ENCODE results near the gene NTN5. TPM values are rescaled to one million over a fixed set of nuclear protein-coding genes. Genes with fewer than 3 reads are reported as not detected.

NTN5 gene
- total and polyA plus RNA-seq, 10 of the 15 experiments (the other 5 are each of a cell fraction or from before 2014, with no cell fraction given) = 0.07 to 0.22 TPM; not detected in 8

DNA sequence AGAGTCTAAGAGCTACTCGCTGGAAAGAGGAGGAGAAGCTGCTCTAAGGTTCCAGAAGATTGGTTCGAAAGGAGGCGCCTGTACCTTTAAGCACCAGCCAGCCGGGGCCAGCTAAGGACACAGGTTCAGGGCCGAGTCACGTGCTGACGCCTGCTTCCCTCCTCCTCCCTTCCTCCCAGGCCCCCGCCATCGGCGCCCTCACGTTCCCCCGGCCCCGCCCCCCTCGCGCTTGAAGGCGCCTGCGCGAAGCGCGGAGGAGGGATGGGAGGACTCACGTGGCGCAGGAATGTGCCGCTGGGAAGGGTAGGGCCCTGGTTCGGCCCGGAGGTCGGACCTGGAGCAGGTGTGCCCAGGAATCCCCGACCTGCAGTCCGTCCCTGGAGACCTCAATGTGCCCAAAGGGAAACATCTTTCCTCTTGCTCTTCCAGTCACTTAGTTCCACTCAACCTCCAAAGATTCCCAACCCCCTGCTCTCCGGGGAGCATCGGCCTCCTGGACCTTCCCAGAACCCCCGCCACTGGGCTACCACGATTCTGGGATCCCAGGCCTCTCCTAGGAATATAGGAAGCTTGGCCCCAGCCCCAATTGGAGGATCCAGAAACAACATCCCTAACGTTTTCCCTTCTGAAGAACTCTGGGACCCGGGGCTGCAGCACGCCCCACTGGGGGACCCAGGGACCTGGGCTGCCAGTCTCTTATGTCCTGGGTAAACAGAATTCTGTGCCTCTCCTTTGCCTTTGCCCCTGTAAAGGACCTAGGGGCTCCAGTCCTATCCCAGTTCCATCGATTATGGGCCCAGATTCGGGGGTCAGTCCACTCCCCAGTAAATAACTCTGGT is 38.2 kb downstream of the NTN5 start (continued):
- TF ChIP-seq, protein P1, sequence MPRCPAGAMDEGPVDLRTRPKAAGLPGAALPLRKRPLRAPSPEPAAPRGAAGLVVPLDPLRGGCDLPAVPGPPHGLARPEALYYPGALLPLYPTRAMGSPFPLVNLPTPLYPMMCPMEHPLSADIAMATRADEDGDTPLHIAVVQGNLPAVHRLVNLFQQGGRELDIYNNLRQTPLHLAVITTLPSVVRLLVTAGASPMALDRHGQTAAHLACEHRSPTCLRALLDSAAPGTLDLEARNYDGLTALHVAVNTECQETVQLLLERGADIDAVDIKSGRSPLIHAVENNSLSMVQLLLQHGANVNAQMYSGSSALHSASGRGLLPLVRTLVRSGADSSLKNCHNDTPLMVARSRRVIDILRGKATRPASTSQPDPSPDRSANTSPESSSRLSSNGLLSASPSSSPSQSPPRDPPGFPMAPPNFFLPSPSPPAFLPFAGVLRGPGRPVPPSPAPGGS (IDR thresholded peaks at IDR 0.05; ENCODE audit: borderline replicate concordance, insufficient read depth, low read depth, low read length, poor library complexity, severe bottlenecking) = peak; percentile 26
- TF ChIP-seq DPF2 (IDR thresholded peaks at IDR 0.05) (peak; percentile 45; the same call in 1 of the 2 replicates), ETV6 (conservative IDR thresholded peaks at IDR 0.05 in 1 of 2, IDR thresholded peaks at IDR 0.05 in 1 of 2; ENCODE audit: borderline replicate concordance in 1 of 2, low read depth in 1 of 2) (no peak), HDGF (IDR thresholded peaks at IDR 0.05) (peak; percentile 72; the same call in 1 of the 2 replicates), NR2F1 (conservative IDR thresholded peaks at IDR 0.05) (peak; percentile 71), PML (IDR thresholded peaks at IDR 0.05; ENCODE audit: low read length) (no peak; the same call in 1 of the 2 replicates), TCF12 (IDR thresholded peaks at IDR 0.05; ENCODE audit: low read depth, low read length) (0 out of 2 replicates have a peak, but pooled peaks have one; percentile 20), IKZF2 (IDR thresholded peaks at IDR 0.05) (peak; percentile 71 to 88), CREM (IDR thresholded peaks at IDR 0.05; ENCODE audit: low read depth) (no peak), BHLHE40 (IDR thresholded peaks at IDR 0.05; ENCODE audit: borderline replicate concordance in 1 of 2, low read depth in 2 of 2, low read length in 1 of 2) (peak; percentile 99), SPI1 (IDR thresholded peaks at IDR 0.05; ENCODE audit: borderline replicate concordance, insufficient read depth, low read depth, low read length) (no peak), HCFC1 (IDR thresholded peaks at IDR 0.05; ENCODE audit: low read length) (peak; percentile 28), RUNX3 (IDR thresholded peaks at IDR 0.05; ENCODE audit: low read length) (no peak)
- TF ChIP-seq, protein P2, sequence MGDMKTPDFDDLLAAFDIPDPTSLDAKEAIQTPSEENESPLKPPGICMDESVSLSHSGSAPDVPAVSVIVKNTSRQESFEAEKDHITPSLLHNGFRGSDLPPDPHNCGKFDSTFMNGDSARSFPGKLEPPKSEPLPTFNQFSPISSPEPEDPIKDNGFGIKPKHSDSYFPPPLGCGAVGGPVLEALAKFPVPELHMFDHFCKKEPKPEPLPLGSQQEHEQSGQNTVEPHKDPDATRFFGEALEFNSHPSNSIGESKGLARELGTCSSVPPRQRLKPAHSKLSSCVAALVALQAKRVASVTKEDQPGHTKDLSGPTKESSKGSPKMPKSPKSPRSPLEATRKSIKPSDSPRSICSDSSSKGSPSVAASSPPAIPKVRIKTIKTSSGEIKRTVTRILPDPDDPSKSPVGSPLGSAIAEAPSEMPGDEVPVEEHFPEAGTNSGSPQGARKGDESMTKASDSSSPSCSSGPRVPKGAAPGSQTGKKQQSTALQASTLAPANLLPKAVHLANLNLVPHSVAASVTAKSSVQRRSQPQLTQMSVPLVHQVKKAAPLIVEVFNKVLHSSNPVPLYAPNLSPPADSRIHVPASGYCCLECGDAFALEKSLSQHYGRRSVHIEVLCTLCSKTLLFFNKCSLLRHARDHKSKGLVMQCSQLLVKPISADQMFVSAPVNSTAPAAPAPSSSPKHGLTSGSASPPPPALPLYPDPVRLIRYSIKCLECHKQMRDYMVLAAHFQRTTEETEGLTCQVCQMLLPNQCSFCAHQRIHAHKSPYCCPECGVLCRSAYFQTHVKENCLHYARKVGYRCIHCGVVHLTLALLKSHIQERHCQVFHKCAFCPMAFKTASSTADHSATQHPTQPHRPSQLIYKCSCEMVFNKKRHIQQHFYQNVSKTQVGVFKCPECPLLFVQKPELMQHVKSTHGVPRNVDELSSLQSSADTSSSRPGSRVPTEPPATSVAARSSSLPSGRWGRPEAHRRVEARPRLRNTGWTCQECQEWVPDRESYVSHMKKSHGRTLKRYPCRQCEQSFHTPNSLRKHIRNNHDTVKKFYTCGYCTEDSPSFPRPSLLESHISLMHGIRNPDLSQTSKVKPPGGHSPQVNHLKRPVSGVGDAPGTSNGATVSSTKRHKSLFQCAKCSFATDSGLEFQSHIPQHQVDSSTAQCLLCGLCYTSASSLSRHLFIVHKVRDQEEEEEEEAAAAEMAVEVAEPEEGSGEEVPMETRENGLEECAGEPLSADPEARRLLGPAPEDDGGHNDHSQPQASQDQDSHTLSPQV (IDR thresholded peaks at IDR 0.05) = no peak
- TF ChIP-seq, protein P3, sequence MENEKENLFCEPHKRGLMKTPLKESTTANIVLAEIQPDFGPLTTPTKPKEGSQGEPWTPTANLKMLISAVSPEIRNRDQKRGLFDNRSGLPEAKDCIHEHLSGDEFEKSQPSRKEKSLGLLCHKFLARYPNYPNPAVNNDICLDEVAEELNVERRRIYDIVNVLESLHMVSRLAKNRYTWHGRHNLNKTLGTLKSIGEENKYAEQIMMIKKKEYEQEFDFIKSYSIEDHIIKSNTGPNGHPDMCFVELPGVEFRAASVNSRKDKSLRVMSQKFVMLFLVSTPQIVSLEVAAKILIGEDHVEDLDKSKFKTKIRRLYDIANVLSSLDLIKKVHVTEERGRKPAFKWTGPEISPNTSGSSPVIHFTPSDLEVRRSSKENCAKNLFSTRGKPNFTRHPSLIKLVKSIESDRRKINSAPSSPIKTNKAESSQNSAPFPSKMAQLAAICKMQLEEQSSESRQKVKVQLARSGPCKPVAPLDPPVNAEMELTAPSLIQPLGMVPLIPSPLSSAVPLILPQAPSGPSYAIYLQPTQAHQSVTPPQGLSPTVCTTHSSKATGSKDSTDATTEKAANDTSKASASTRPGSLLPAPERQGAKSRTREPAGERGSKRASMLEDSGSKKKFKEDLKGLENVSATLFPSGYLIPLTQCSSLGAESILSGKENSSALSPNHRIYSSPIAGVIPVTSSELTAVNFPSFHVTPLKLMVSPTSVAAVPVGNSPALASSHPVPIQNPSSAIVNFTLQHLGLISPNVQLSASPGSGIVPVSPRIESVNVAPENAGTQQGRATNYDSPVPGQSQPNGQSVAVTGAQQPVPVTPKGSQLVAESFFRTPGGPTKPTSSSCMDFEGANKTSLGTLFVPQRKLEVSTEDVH (IDR thresholded peaks at IDR 0.05; ENCODE audit: low read depth, partially characterized antibody) = no peak
- TF ChIP-seq, protein P4, sequence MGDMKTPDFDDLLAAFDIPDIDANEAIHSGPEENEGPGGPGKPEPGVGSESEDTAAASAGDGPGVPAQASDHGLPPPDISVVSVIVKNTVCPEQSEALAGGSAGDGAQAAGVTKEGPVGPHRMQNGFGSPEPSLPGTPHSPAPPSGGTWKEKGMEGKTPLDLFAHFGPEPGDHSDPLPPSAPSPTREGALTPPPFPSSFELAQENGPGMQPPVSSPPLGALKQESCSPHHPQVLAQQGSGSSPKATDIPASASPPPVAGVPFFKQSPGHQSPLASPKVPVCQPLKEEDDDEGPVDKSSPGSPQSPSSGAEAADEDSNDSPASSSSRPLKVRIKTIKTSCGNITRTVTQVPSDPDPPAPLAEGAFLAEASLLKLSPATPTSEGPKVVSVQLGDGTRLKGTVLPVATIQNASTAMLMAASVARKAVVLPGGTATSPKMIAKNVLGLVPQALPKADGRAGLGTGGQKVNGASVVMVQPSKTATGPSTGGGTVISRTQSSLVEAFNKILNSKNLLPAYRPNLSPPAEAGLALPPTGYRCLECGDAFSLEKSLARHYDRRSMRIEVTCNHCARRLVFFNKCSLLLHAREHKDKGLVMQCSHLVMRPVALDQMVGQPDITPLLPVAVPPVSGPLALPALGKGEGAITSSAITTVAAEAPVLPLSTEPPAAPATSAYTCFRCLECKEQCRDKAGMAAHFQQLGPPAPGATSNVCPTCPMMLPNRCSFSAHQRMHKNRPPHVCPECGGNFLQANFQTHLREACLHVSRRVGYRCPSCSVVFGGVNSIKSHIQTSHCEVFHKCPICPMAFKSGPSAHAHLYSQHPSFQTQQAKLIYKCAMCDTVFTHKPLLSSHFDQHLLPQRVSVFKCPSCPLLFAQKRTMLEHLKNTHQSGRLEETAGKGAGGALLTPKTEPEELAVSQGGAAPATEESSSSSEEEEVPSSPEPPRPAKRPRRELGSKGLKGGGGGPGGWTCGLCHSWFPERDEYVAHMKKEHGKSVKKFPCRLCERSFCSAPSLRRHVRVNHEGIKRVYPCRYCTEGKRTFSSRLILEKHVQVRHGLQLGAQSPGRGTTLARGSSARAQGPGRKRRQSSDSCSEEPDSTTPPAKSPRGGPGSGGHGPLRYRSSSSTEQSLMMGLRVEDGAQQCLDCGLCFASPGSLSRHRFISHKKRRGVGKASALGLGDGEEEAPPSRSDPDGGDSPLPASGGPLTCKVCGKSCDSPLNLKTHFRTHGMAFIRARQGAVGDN (IDR thresholded peaks at IDR 0.05) = peak; percentile 85

All from GM12878 (cell line).